ENCODE measurements around the gene ZBTB33. TPM values are rescaled to one million over a fixed set of nuclear protein-coding genes. Genes with fewer than 3 reads are reported as not detected.

ZBTB33 gene
- polyA plus RNA-seq, 6 donors from 2014 or later, result 12.0 to 24.1 (median 15.9) TPM

DNA sequence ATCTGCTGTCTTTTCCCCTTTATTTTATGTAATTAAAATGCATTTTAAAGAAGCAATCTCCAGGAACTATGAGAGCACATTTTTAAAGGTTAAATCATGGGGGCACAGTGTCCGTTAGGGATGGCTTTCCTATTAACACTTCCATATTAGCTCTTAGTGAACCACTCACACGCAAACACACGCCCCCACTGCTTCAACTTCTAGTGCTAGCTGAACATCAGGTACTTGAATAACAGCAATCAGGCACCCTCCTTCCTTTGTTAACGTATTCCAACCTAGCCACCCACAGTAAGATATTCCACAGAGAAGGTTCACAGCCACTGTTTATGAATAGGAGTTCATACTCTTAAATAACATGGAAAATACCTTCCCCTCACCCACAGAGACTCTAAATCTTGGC is 51.3 kb downstream of the ZBTB33 start:
- peak overlapping the region in 5 of 8 donors; percentile 33 to 84 (median 61) for H3K4me3 Mint-ChIP-seq
- DNase-seq (no peak), ATAC-seq (ENCODE audit: low read depth in 2 of 2) (peak in 1 of 2 donors; percentile 6)
- H3K36me3 Mint-ChIP-seq, result no peaks in the 10 kb centered on the region
- peak overlapping the region in 5 of 6 donors; percentile 7 to 61 (median 52) for H3K27ac Mint-ChIP-seq
- H3K27me3 Mint-ChIP-seq, result peaks cover 0 to 9% (median 7%) of the 10 kb centered on the region in 3 donors
- no peaks in the 10 kb centered on the region for H3K9me3 Mint-ChIP-seq
- peaks cover 11 to 26% (median 12%) of the 10 kb centered on the region in 3 donors for H3K4me1 Mint-ChIP-seq

DNA sequence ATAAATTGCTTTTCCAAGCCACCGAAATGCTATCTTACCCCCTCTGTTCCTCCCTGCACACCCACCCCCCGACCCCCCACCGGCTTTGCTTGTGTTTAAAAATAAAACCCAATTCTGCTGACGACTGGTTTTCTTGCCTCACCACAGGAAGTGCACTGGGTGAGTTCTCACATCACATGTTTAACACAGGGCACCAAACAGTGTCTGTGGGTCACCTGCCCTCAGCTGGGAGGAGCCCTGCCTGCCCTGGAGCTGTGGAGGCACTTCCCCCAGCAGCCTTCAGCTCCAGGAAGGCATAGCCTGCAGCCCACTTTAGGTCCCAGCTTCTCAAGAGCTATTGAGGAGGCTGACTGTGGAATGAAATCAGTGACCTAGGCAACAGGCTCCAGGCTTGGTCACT is 51.8 kb downstream of the ZBTB33 start:
- H3K27me3 Mint-ChIP-seq, result peaks cover 0 to 13% (median 7%) of the 10 kb centered on the region in 3 donors
- ATAC-seq (ENCODE audit: low read depth in 2 of 2) (peak; percentile 96 to 100), DNase-seq (peak; percentile 53)
- H3K36me3 Mint-ChIP-seq, result no peaks in the 10 kb centered on the region
- peak overlapping the region in 6 of 8 donors; percentile 33 to 84 (median 67) for H3K4me3 Mint-ChIP-seq
- H3K4me1 Mint-ChIP-seq, result peaks cover 11 to 26% (median 12%) of the 10 kb centered on the region in 3 donors
- peak overlapping the region in 5 of 6 donors; percentile 7 to 91 (median 52) for H3K27ac Mint-ChIP-seq
- H3K9me3 Mint-ChIP-seq, result no peaks in the 10 kb centered on the region

DNA sequence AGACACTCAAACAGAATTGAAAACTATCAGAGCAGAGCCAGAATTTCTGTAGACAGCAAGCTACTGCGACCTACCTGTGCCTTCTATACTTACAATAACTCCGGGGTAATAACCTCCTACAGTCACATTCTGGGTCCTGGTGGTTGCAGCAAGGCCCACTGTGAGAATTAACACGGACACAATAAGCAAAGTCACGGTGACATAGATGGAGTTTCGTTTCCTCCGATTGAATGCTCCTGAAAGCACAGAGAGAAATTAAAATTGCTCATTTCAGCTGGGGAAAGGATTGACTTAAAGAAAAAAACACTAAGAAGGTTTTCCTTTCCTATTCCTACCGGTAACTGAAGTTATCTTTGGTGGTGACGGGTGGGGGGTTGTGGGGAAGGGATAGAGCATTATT is 53.6 kb downstream of the ZBTB33 start:
- H3K27me3 Mint-ChIP-seq, result peaks cover under 1 to 26% (median 18%) of the 10 kb centered on the region in 3 donors
- H3K4me1 Mint-ChIP-seq, result peaks cover 15 to 38% (median 19%) of the 10 kb centered on the region in 3 donors
- ATAC-seq (ENCODE audit: low read depth in 2 of 2), result no peak
- H3K27ac Mint-ChIP-seq, result peak overlapping the region in 2 of 6 donors; percentile 32 to 70
- no peaks in the 10 kb centered on the region for H3K36me3 Mint-ChIP-seq
- no peak for DNase-seq
- H3K4me3 Mint-ChIP-seq, result no peak overlapping the region
- no peaks in the 10 kb centered on the region for H3K9me3 Mint-ChIP-seq

DNA sequence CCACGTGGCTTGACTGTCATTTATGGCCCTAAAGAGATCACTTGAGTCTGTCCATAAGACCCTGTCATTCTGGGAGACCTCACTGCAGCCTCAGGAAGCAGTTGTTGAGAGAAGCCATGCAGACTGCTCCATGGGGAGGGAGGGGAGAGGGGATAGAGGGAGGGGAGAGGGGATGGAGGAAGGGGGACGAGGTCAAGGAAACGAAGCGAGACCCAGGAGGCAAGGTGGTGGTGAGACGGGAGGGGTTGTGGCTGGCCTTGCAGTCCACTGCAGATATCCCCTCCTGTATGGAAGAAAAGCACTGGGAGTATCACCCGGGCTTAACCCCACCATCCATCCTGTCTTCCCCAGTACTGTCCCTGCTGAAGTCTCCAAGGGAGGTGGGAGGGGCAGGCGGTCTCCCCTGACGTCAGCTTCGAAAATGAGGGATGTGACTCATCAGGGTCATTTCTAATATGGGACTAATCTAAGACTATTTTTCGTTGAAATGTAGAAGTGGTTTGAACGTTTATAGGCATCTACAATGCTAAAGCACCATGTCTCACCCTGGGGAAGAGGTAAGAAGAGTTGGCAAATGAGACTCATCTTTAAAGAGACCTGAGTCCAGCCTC is 55.0 kb downstream of the ZBTB33 start:
- no peak overlapping the region for H3K27ac Mint-ChIP-seq
- H3K27me3 Mint-ChIP-seq, result peaks cover 6 to 34% (median 25%) of the 10 kb centered on the region in 3 donors
- H3K36me3 Mint-ChIP-seq, result peaks cover 0 to 5% of the 10 kb centered on the region in 2 donors
- no peak overlapping the region for H3K4me3 Mint-ChIP-seq
- peaks cover 0 to 4% (median 0%) of the 10 kb centered on the region in 7 donors for H3K9me3 Mint-ChIP-seq
- H3K4me1 Mint-ChIP-seq, result peaks cover 21 to 49% (median 26%) of the 10 kb centered on the region in 3 donors
- no peak for DNase-seq
- ATAC-seq (ENCODE audit: low read depth in 2 of 2), result no peak

DNA sequence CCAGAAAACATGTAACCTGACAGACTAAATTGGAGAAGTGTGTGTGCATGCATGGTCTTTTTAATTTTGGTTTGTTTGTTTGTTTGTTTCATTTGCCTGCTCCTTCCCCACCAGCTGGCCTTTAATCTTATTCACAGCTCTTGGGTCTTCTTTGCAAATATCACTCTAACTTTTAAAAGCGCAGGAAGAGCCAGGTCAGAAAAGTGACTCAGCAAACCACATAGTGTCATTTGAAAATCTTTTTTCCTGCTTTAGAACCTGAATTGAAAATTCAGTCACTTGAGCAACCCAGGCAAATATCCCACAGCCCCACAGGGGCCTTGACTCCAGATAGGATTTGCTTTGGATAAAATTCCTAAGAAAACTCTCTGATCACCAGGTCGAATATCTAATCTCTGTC is 56.0 kb downstream of the ZBTB33 start:
- Mint-ChIP-seq H3K27me3 (peaks cover 6 to 44% (median 25%) of the 10 kb centered on the region in 3 donors), H3K9me3 (peaks cover 0 to 4% (median 0%) of the 10 kb centered on the region in 7 donors), H3K4me1 (peaks cover 21 to 47% (median 26%) of the 10 kb centered on the region in 3 donors), H3K27ac (peak overlapping the region in 2 of 6 donors; percentile 2 to 57), H3K36me3 (peaks cover 0 to 5% of the 10 kb centered on the region in 2 donors), H3K4me3 (no peak overlapping the region)
- no peak for DNase-seq
- ATAC-seq (ENCODE audit: low read depth in 2 of 2), result no peak

Other genes starting within 250 kb of the ZBTB33 start
- under 1 TPM in 1 of 6 donors, not detected in 5; 0.10 TPM for gene RHOXF2B, start 173.1 kb upstream of the ZBTB33 start, polyA plus RNA-seq (ENCODE audit: low read depth in 6 of 6)
- gene RHOXF1, start 134.9 kb upstream of the ZBTB33 start, polyA plus RNA-seq (ENCODE audit: low read depth in 6 of 6), result not detected
- under 1 TPM in 3 of 6 donors, not detected in 3; 0.11 to 0.16 (median 0.15) TPM for gene RHOXF2, start 92.2 kb upstream of the ZBTB33 start, polyA plus RNA-seq (ENCODE audit: low read depth in 6 of 6)
- gene TMEM255A, start 60.6 kb downstream of the ZBTB33 start, polyA plus RNA-seq (ENCODE audit: low read depth in 6 of 6), result under 1 TPM in 3 of 6 donors, not detected in 3; 0.15 to 0.24 (median 0.23) TPM
- gene ATP1B4, start 111.3 kb downstream of the ZBTB33 start, polyA plus RNA-seq (ENCODE audit: low read depth in 6 of 6), result not detected
- 100 to 1,000 TPM in 1 of 6 donors, 10 to 100 TPM in 5; 72.9 to 142 (median 79.6) TPM for gene LAMP2, start 218.5 kb downstream of the ZBTB33 start, polyA plus RNA-seq (ENCODE audit: low read depth in 6 of 6)